Head of caudate nucleus (tissue), 42 donors: Measurements from ENCODE around the gene ANK2.

ENCODE experiments used
- DNase-seq, 42 donors: peaks; one replicate each; pipeline versions ENCODE4 v3.0.0 to v3.0.0-alpha.2; 2020 to 2021; ENCODE audit warnings: mixed read lengths in 7 of 42
- intact Hi-C: fragments of 100-400 bp; cut with DNase I; formaldehyde crosslinking; loops from one replicate; pipeline ENCODE4 v1.15.0; 2022

Gene ANK2

DNA sequence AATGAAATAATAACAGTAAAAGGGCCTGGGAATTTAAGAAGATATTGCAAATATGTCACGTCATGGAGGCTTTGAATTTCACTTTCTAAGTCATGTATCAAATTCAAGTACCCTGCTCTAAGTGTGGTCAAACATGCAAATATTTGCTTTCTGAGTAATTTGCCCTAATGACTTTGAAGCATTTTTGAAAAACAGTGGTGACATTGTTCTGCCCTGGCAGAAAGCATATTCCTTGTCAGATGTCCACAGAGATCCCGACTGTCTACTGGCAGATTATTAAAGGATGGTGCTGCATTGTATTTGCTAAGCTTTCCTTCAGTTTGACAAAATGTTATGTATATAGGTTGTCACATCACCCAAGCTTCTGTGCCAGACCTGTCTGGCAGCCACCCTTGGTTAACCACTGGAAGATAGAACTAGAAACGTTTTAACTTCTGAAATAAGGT lies 92.5 kb downstream of the ANK2 start:
- peak in 5 of 42 donors; percentile 8 to 45 (median 12) for DNase-seq
- intact Hi-C loops = no loop called here

DNA sequence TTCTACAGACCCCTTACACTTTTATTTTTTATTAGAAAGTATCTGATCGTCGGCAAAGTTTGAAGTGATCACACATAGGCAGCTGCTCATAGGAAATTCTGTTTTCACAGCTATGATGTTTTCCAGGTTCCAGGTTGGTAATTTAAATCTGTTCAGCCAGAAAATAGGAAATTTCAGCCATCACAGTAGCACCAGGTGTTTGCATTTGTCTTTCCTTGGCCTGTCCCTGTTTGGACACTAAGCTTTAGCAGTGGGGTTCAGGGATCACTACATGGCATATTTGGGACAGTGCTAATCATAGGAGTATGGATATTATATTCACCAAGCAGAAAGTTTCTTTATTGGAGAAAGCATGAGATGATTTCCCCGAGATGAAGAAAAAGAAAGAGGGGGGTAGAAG lies 92.9 kb downstream of the ANK2 start:
- no peak for DNase-seq
- intact Hi-C loops = no loop called here

DNA sequence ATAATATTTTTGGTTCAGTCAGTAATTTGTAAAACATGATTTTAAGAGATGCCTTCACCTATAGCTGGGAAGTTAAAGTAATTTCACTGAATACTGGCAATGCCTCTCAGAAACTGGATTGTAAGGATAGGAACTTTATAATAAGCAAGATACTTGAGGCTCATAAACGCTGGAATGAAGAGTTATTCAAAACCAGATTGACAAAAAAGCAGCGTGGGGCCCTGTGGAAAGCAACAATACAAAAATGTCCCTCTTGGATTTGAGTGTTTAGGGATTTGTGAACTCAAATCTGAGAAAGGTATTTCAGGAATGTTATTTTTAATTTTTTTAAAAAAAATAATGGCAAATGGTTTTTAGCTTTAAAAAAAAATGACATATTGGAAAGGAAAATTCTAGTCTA lies 94.6 kb downstream of the ANK2 start:
- no peak for DNase-seq
- intact Hi-C loops = no loop called here

DNA sequence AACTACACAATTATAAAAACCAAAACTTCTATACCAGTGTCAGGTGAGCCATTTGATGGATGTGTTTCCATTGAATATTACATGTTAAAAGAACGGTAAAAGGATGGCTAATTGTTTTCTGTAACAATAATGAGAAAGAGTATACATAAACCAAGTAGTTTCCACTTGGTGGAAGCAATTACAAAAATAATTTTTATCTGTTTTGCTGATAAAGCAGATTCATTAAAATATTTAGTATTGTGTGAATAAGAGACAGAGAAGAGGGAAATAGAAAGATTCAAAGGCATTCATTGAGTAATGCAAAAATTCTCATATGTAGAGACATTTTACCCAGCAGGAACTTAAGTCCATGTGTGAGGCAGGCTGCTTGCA lies 95.7 kb downstream of the ANK2 start:
- DNase-seq = no peak
- intact Hi-C loops = no loop called here

DNA sequence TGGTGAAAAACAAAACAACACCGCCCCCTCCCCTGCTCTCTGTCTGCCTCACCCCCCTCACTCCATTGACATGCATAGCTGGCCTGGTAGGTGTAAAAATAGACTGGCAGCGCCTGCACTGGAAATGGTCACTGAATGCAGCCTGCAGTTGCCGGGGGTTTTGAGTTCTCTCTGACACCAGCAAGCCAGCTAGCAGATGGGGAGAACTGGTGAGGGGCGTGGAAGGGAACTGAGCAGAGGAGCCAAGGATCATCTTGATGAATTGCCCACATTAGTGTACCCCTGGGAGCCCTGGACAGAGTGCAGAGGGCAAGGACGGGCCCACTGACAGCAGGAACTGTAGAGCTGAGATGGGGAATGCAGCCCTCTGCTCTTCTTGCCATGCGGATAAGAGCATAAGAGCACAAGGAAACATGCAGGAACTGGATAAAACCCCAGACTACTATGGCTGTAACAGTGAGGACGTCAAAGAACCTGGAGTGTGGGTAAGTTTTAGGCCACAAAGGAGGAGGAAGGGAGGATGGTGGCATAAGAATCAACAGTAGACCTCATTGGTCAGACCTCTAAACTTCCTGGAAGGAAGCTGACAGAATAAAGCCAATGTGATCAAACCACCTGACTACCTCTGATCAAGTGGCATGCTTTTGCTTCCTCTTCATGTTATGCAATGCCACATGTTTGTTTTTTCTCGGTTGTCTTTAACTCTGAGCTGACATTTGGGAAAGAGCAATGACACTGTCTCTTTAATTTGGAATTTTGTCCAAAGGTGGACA lies 96.3 kb downstream of the ANK2 start:
- DNase-seq = peak in 10 of 42 donors; percentile 5 to 43 (median 16)
- intact Hi-C loops = no loop called here

DNA sequence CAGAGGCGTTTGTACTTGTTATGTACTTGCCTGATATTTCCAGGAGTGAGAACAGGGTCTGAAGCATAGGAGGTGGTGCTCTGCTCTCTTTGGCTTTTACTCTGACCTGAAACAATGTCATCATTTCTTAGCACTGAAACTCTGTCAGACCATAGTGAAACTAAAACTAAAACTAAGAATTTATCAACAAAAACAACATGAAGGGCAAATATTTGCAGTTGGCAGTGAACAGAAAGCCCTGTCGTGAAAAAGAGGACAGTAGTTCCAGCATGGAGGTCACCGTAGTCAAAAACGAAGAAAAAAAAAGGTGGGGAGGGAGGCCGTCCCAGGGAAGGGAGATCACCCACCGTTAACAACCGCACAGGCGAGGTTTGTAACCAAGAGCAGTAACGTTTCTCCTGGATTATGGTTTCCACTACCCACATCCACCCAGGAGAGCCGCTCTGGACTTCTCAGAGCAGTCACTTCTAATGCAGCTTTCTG lies 97.5 kb downstream of the ANK2 start:
- DNase-seq = no peak
- intact Hi-C loops = no loop called here

DNA sequence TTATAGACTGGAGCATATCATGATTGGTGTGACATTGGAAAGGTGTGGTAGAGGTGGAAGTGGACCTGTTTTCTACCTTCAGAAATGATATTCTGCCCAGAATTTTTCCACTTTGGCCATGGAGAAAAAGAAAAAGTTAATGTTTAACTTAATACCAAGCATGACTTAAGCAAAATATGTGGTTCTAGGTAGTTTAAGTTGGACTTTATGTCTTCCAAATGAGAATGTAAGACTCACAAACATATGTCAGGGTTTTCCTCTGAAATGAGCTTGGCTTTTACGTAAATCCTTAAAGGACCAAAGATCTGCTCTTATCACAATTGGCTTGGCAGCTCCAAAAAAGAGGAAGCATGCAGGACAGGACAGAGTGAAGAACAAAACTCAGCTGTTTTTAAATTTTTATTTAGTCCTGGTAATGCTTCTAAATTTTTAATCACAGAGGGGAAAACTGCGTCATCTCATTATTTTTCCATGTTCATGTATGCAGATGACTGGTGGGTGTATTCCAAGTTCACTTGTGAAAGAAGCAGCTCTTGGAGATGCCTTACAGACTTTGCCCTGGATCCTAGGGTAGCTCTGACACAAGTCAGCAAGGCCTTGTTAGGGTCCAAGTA lies 98.2 kb downstream of the ANK2 start:
- no peak for DNase-seq
- intact Hi-C loops = no loop called here

DNA sequence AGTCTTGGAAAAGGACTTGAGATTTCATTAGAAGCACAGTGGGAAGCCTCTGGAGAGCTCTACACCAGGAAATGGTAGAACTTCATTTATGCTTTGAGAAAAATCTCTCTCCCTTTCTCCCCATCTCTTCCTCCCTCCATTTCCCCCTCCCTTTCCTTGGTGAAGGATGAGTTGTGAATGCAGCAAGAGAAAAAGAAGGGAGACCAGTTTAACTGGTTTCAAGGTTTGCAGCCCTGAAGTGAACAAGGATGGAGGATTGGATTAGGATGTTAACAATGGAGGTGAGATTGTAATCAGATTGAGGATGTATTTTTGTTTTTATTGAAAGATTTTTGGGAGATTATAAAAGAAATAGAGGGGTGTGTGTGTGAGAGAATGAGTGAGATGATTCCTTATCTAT lies 99.5 kb downstream of the ANK2 start:
- no peak for DNase-seq
- intact Hi-C loops = no loop called here

DNA sequence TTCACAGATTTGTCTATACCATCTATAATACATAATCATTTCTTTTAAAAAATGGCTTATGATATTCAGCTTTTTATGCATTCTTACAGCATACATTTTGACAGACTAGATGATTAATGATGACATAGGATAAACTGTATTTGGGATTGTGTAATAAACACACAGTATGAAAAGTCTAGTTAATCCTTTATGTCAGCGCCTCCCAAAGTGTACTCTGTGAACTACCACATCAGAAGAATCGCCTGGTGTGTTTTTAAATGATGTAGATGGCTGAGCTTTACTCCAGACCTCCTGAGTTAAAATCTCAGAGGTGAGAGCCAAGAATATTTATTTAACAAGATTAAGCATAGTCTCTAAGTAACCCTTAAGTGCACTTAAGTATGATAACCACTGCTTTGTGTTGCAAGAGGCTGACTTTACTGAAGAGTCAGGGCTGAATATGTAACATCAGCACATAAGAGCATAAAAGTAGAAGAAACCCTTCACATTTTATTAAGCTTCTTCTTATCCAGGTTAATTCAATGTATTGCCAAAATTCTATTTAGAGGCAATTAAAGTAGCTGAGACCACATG lies 104.2 kb downstream of the ANK2 start:
- intact Hi-C loops = no loop called here
- no peak for DNase-seq

DNA sequence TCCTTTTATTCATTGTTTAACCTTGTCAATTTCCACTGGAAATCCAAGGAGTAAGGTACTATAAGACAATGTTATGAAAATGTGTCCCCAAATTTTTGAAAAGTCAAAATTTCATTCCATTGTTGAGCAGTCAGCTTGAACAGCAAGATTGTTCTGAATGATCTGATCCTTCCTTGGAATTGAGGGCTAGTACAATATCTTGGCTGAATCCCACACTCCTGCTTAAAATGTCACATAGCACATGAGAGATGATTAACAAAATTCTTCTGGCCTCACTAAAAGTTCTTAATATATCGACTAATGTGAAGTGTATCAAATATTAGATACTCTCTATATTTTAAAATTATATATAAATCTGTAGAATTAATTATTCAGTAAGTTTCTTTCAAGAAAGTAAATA lies 104.8 kb downstream of the ANK2 start:
- DNase-seq = no peak
- intact Hi-C loops = no loop called here

DNA sequence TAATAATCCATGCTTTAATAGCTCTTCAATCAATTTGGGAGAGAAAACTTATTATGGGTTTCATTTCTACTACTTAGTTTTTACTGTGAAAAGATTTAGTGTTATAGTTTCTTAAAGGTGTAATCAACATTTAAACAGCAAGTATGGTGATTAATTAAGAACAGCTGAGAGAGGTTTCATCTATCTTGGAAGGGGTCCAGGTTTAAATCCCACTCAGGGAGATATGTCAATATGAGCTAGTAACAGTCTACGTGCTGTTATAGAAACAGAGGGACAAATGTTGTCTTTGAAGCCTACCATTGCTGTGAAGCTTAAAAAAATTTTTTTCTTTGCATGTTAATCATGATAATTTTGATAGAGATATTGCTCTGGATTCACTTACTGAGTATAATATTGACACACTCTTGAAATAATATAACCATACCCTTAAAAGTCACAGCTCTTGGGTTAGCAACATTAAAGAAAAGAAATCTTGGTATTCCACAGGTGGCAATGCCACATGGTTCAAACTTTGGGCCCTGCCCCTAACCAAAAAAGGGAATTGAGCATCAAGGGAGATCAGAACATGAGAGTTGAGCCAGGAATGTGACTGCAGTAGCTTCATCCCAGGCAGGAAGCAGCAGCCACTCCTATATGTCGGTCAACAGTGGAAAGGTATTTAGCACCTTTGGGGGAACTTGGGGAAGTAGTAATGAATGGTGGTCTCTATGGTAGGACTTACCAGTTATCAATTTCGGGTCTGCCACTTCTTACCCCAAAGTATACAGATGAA lies 107.8 kb downstream of the ANK2 start:
- intact Hi-C loops = no loop called here
- no peak for DNase-seq

DNA sequence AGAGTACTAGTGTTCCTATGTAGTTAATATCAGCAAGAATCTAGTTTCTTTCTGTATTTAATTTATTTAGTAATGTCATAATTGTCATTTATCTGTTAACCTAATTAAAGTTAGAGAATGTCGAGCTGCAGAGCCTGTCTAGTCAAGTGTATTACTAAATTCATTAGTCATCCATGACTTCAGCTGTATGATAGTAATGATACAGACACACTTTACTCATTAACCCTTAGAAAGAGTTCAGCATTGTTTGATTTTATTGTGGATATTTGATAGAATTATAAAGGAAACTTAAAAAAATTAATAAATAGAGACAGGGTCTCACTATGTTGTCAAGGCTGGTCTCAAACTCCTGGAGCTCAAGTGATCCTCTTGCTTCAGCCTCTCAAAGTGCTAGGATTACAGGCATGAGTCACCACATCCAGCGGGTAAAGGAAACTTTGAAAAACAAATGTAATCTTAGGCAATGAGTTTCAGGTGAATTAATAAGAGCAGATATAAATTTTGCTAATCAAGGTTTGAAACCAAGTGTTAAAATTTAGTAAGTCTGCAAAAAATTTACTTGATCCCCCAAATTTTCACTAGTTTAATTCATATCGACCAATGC lies 110.6 kb downstream of the ANK2 start:
- DNase-seq = no peak
- intact Hi-C loops = no loop called here

DNA sequence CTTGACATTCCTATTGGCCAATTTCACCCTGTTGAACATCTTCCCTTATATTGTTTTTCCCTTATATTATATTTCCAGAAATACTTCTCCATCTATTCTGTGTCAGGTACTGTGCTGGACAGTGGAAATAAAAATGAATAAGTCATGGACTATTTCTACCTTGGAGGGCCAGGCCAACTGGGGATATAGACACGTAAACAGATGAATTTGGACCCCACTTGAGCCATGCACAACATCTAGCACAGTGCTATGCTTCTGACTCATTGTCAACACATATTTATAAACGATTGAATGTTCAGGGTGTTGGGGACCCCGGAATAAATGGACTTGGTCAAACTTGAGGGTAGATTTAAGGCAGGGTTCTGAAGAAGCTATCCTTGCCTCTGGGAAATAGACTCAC lies 111.1 kb downstream of the ANK2 start:
- intact Hi-C loops = no loop called here
- DNase-seq = no peak

DNA sequence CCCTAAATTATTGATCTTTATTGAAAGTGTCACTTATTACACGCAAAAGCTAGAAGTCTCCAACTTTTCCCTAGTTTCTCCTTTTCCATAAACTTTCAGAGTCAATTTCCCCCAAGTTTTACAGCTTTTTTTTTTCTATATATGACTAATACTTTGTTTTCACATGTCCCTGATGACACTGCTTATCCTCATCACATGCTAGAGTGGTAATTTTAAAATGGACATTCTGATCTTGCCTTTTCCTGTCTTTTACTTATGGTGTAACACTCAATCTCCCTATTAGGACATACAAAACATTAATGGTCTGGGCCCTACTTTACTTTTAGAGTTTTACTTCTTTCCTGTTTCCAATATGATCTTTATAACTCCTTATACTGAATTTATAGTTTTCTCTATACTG lies 112.6 kb downstream of the ANK2 start:
- intact Hi-C loops = no loop called here
- DNase-seq = no peak

DNA sequence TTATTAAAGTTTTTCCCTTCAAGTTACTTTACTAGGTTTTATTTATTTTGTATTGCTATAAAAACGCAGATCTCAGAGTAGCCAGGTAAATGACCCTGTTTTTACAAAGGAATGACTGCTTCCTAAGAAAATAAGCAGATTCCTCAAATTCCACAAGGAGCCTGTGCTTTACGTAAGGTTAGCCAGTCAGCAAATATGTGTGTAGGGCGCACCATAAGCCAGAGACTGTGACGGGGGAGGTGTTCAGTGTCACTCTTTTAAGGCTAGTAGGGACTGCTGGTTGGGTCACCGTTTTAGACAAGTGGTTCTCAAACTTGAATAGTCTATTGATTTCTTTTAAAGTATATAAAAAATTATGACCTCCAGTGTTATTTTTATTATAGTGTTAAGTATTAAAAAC lies 119.9 kb downstream of the ANK2 start:
- intact Hi-C loops = no loop called here
- no peak for DNase-seq

DNA sequence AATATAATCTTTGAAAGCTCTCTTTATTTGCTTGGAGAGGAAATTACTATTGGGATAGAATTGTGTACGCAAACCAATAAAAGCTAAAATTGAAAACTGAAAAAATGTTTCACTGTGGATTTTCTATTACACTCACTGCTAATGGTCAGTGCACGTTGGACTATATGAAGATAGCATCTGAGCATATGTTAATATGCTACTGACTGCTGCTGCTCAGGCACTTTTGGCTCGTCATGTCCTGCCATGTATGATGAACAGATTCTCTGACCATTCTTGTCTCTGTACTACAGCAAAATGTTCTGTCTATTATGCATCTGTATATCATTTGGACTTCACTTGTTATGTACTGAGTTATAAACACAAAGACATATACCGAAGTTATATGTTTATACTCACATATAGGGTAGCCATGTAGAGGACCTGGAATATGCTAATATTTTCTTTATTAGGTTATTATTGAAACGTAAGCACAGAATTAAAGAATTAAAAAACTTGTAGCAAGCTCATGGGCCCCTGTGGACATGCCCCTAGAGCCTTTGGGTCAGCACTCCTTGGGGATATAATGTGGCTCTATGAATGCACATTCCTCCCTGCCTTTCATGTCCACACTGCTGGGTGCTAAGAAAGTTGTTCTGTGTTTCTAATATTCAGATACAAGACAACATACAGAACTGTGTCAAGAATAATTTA lies 120.8 kb downstream of the ANK2 start:
- no peak for DNase-seq
- intact Hi-C loops = no loop called here

DNA sequence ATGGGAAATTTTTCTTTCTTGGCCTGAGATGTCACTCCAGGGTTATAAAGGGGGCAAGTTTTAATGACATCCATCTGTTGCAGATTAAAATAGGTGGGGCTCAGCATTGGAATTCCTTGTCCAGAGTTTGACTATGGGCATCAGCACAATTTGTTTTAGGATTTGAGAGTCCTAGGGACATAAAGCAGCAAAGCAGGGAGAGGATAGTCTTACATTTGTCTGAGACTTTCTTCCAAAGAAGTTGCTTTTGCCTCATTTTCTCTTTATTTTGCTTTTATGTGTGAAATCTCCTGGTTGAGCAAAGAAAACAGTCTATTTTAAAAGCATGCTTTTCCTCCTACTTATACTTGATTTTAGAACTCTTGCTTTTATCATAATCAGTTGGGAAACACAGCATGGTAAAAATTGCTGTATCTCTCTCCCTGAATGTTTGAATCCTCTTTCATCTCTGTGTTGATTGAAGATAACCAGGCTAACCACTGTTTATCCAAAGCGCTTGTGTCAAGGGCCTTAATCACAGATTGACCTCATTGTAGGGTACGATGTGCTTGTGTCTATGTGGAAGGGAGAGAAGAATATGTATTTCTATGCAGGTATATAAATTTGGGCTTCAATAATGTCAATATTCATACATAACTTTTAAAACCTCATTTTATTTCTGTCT lies 121.5 kb downstream of the ANK2 start:
- DNase-seq = no peak
- intact Hi-C loops = no loop called here

DNA sequence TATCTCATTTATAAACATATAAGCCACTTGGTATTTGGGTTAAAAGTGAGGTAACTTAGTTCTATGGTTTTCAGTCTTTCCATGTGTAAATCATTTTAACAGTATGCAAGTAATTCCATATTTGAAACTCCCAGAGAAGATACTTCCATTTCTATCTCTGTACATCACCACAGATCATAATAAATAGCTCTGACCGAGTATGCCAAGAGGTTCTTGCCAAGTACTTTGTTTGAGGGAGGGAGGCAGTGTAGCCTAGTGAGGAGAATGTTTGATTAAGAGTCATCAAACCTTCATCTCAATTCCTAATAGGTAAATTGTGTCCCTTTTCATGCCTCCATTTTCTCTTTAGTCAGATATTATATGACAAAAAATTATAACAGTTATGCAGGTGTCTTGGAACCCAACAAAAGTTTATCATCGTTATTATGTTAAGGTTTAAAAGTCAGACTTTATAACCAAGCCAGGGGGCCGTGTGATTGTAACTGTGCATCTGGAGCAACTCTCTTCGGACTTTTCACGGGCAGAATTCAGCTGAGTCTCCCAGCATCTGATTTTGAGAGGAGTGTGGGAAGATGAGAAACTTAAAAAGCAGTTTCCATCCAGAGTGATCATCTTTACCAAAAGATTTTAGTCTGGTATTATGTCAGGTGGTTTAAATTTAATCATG lies 123.8 kb downstream of the ANK2 start:
- no peak for DNase-seq
- intact Hi-C loops = no loop called here
